ENCODE data around the gene ADRA1B.

ADRA1B gene

DNA sequence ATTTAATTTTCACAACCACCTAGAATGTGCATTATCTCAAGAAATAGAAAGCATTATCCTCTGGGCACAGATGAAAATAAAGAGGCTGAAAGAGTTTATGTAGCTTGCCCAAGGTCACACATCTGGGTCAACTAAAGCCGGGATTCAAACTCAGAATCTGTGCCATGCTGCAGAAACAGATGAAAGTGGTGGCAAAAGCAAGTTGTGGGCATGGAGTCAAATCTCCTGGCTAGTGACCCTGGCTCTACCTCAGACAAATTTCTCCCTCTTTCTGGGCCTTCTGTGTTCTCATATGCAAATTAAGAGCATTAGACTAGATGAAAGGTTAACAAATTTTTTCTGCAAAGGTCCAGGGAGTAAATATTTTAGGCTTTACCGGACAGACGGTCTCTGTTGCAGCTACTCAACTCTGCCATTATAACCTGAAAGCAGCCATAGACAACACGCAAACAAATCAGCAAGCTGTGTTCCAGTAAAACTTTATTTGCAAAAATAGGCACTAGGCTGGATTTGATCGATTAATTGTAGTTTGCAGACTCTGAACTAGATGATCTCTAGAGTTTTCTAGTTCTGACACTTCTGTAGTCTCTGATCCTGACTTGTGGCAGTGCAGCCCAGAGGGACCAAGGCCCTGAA lies 6.0 kb upstream of the ADRA1B start:
- TF ChIP-seq, protein P1, sequence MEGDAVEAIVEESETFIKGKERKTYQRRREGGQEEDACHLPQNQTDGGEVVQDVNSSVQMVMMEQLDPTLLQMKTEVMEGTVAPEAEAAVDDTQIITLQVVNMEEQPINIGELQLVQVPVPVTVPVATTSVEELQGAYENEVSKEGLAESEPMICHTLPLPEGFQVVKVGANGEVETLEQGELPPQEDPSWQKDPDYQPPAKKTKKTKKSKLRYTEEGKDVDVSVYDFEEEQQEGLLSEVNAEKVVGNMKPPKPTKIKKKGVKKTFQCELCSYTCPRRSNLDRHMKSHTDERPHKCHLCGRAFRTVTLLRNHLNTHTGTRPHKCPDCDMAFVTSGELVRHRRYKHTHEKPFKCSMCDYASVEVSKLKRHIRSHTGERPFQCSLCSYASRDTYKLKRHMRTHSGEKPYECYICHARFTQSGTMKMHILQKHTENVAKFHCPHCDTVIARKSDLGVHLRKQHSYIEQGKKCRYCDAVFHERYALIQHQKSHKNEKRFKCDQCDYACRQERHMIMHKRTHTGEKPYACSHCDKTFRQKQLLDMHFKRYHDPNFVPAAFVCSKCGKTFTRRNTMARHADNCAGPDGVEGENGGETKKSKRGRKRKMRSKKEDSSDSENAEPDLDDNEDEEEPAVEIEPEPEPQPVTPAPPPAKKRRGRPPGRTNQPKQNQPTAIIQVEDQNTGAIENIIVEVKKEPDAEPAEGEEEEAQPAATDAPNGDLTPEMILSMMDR (IDR thresholded peaks at IDR 0.05; ENCODE audit: control insufficient read depth, insufficient read depth, low read depth, low read length, missing control alignments), result no peak
- no peak overlapping the region for H3K4me3 ChIP-seq (ENCODE audit: control insufficient read depth, low read depth, low read length)
- DNase-seq (ENCODE audit: low read depth), result no peak

DNA sequence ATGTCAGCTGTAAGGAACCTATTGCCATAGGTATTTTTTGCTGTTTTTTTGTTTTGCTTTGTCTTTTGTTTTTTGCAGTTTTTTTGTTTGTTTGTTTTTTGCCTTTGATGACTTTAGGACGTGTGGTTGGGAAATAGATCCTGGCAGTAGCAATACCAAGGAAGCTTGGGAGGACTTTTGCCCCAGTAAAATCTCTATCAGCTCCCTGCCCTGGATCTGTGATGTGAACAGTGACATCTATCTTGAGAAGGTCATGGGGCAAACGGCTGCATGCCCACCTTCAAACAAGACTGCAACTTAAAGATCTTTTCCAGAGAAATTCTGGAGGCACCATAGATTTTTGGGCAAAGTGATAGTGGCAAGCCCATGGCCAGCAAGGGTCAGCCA lies 5.4 kb upstream of the ADRA1B start:
- no peak overlapping the region for H3K4me3 ChIP-seq (ENCODE audit: control insufficient read depth, low read depth, low read length)
- TF ChIP-seq, protein P1 (IDR thresholded peaks at IDR 0.05; ENCODE audit: control insufficient read depth, insufficient read depth, low read depth, low read length, missing control alignments), result no peak
- no peak for DNase-seq (ENCODE audit: low read depth)

DNA sequence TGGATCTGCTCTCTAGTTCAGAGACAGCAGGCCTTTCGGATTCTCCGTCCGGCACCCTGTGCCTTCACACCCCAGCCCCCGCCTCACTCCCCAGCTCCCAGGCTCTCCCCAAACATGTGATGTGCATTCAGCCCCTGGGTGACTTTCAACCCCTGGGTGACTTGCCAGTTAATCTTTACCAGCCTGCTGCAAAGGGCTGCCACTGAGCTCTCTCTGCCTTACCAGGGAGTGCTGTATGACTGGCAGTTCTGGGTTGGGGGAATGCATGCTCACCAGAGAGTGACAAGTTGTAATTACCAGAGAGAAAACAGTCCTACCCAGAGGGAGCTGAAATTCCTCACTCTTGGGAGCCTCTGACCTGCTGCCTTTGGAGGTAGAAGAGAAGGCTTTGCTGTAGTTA lies 4.9 kb upstream of the ADRA1B start:
- DNase-seq (ENCODE audit: low read depth), result no peak
- H3K4me3 ChIP-seq (ENCODE audit: control insufficient read depth, low read depth, low read length), result no peak overlapping the region
- TF ChIP-seq, protein P1 (IDR thresholded peaks at IDR 0.05; ENCODE audit: control insufficient read depth, insufficient read depth, low read depth, low read length, missing control alignments), result no peak

DNA sequence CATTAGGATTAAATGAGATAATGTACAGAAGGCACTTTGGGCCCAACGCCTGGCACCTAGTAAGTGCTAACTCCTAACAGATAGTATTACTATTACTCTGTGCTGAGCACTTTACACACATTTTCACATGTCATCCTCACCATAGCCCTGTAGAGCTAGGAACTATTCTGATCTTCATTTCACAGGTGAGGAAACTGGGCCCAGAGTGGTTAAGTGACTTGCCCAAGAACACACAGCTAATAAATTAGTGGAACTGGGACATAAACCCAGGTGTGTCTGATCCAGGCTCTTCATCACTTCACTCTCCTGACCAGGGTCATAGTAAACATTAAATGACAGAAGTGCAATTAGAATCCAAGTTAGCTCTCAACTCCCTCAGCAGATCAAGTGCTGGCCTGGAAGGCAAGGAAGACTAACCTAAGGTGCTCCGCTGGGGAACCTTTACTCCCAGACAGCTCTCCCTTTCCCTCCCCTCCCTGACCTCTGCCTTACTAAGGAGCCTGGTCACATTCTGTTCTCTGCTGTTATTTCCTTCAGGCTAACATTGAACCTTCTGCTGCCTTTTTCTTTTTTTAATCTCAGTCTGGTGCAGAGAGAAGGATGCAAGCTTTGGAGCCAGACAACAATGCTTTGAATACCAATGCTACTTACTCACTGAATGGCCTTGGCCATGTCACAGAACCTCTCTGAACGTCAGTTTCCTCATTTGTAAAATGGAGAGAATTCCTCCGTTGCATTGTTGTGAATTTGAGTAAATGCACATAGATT lies 4.1 kb upstream of the ADRA1B start:
- peak; percentile 46 for DNase-seq (ENCODE audit: low read depth)
- TF ChIP-seq, protein P1 (IDR thresholded peaks at IDR 0.05; ENCODE audit: control insufficient read depth, insufficient read depth, low read depth, low read length, missing control alignments), result no peak
- H3K4me3 ChIP-seq (ENCODE audit: control insufficient read depth, low read depth, low read length), result no peak overlapping the region

DNA sequence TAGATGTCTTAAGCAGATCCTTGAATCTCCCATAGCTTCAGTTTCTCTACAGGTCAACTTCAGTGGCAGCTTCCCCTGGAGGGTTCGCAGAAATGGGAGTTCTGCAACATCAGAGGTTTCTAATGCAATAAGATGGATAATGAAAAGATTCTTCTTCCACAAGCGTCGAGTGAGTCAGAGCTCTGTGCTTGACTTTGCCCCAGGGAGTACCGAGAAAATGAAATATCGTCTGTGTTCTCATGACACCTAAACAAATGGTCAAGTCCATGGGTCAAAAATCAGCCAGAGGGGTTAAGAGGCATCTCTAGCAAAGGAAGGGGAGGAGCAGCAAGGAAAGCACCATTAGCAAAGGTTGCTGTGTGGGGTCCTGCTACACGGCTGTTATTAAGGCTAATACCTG lies 3.2 kb upstream of the ADRA1B start:
- DNase-seq (ENCODE audit: low read depth), result peak; percentile 56

DNA sequence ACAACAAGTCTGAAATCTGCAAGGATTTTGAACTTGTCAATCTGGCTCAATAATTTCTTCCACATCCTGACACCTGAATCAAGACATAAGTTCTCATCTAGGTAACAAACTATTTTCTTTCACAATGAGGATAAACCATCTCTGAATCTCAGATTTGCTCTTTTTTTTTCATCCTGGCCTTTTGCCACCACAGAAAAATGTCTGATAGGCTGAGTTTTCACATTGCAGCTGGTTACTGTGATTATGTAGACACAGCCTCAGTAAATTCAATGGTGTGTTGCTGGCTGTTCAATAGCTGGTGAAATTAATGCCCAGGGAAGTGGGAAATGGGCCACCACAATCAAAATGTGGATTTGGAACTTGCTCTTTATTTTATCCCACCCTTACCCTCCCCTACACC lies 2.8 kb upstream of the ADRA1B start:
- no peak for DNase-seq (ENCODE audit: low read depth)

More for the DNA sequence above, 3.2 kb upstream of the ADRA1B start:
- TF ChIP-seq, protein P1 (IDR thresholded peaks at IDR 0.05; ENCODE audit: control insufficient read depth, insufficient read depth, low read depth, low read length, missing control alignments), result no peak
- H3K4me3 ChIP-seq (ENCODE audit: control insufficient read depth, low read depth, low read length), result no peak overlapping the region

More for the DNA sequence above, 2.8 kb upstream of the ADRA1B start:
- TF ChIP-seq, protein P1 (IDR thresholded peaks at IDR 0.05; ENCODE audit: control insufficient read depth, insufficient read depth, low read depth, low read length, missing control alignments), result no peak
- H3K4me3 ChIP-seq (ENCODE audit: control insufficient read depth, low read depth, low read length), result no peak overlapping the region
